HEK293 (cell line): ENCODE measurements around the gene PIP5K1C.

Source experiments
- CTCF ChIP-seq: fragments of 450-650 bp; formaldehyde crosslinking; IDR thresholded peaks from 2 replicates; pipeline ENCODE4 v1.5.1; 2016; ENCODE audit warnings: missing biosample characterization, missing genetic modification characterization
- HOXA7 ChIP-seq: sonication (generic); formaldehyde crosslinking; IDR thresholded peaks from 2 replicates; pipeline ENCODE4 v1.8.1; 2022; ENCODE audit warnings: missing genetic modification reagents, borderline replicate concordance
- YY1 ChIP-seq: fragments of 450-650 bp; formaldehyde crosslinking; IDR thresholded peaks from 2 replicates; pipeline ENCODE4 v1.5.1; 2018; ENCODE audit warnings: missing biosample characterization, missing genetic modification characterization
- ZBTB17 ChIP-seq: fragments of 450-650 bp; formaldehyde crosslinking; IDR thresholded peaks from 2 replicates; pipeline ENCODE4 v1.5.1; 2016; ENCODE audit warnings: missing biosample characterization, missing genetic modification characterization
- ZBTB7A ChIP-seq: fragments of 450-650 bp; formaldehyde crosslinking; IDR thresholded peaks from 2 replicates; pipeline ENCODE4 v1.5.1; 2016; ENCODE audit warnings: low read depth, missing biosample characterization, missing genetic modification characterization
- ZNF133 ChIP-seq: fragments of 450-650 bp; formaldehyde crosslinking; IDR thresholded peaks from 2 replicates; pipeline ENCODE4 v1.5.1; 2016; ENCODE audit warnings: missing biosample characterization, missing genetic modification characterization
- ZNF223 ChIP-seq: fragments of 450-650 bp; formaldehyde crosslinking; IDR thresholded peaks from 2 replicates; pipeline ENCODE4 v1.5.1; 2016; ENCODE audit warnings: missing biosample characterization, missing genetic modification characterization
- ZNF398 ChIP-seq: fragments of 450-650 bp; formaldehyde crosslinking; IDR thresholded peaks from 2 replicates; pipeline ENCODE4 v1.5.1; 2017; ENCODE audit warnings: missing biosample characterization, missing genetic modification characterization
- ZNF404 ChIP-seq: fragments of 450-650 bp; formaldehyde crosslinking; IDR thresholded peaks from 2 replicates; pipeline ENCODE4 v1.5.1; 2017; ENCODE audit warnings: missing biosample characterization, missing genetic modification characterization
- ZNF510 ChIP-seq: fragments of 450-650 bp; formaldehyde crosslinking; IDR thresholded peaks from 2 replicates; pipeline ENCODE4 v1.5.1; 2018; ENCODE audit warnings: mild to moderate bottlenecking, missing genetic modification characterization, missing biosample characterization; ENCODE audit not compliant: insufficient replicate concordance
- ZNF544 ChIP-seq: fragments of 450-650 bp; formaldehyde crosslinking; IDR thresholded peaks from 2 replicates; pipeline ENCODE4 v1.5.0; 2017; ENCODE audit warnings: missing biosample characterization, missing genetic modification characterization
- ZNF707 ChIP-seq: fragments of 450-650 bp; formaldehyde crosslinking; IDR thresholded peaks from 2 replicates; pipeline ENCODE4 v1.5.1; 2016; ENCODE audit warnings: missing biosample characterization, missing genetic modification characterization
- TF ChIP-seq, protein P1 (sequence below): sonication (generic); formaldehyde crosslinking; IDR thresholded peaks from 2 replicates; pipeline ENCODE4 v1.8.1; 2022; ENCODE audit warnings: mild to moderate bottlenecking, moderate library complexity, missing genetic modification reagents

DNA sequence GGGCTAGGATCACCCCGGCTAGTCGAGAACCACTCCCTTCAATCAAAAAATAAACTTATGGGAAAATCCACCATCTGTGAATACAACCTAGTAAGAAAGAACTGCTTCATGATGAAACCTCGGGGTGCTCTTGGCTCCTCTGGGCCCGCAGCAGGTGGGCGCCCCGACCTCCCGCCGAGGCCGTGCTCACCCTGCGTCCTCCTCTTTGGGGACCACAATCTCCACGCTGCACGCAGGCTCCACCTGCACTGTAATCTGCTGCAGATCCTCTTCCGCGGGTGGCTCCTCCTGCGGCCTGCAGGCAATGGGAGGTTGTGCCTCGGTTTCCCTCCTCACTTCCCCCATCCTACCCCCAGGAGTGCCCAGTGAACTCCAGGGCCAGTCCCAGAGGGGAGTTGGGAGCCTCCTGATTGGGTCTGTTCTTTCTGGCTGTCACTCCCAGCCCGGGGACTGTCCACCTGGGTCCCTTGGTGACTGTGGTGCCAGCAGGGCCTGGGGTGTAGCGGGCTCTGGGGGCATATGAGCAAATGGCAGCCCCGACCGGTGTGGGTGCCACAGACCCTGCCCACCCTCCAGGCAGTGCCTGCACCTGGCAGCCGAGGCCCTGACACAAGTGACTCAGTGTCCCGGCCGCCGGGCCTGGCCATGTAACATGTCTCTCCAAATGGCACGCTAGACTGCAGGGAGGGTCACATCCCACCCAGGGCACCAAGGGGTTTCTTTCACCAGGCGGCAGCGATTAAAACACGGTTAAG, 58.6 kb downstream of the PIP5K1C start:
- TF ChIP-seq CTCF (tag by site-specific recombination) (no peak), ZNF510 (no peak), ZNF223 (tag by site-specific recombination) (no peak), ZBTB7A (tag by site-specific recombination) (no peak), ZNF544 (tag by site-specific recombination) (no peak), HOXA7 (CRISPR knock-in tag) (no peak), ZNF398 (no peak), ZNF133 (no peak), ZNF707 (tag by site-specific recombination) (no peak), ZBTB17 (tag by site-specific recombination) (no peak), YY1 (tag by site-specific recombination) (no peak), ZNF404 (tag by site-specific recombination) (no peak)
- TF ChIP-seq, protein P1, sequence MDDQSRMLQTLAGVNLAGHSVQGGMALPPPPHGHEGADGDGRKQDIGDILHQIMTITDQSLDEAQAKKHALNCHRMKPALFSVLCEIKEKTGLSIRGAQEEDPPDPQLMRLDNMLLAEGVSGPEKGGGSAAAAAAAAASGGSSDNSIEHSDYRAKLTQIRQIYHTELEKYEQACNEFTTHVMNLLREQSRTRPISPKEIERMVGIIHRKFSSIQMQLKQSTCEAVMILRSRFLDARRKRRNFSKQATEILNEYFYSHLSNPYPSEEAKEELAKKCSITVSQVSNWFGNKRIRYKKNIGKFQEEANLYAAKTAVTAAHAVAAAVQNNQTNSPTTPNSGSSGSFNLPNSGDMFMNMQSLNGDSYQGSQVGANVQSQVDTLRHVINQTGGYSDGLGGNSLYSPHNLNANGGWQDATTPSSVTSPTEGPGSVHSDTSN = no peak
